Mammary epithelial cell (primary cell): Measurements from ENCODE around the gene ALPP.
"Not testable (repeated sequence)": the region's sequence is repeated elsewhere in the genome, so short reads cannot be mapped to it uniquely, and the experiment has no call there.

ENCODE experiments used
- EZH2 ChIP-seq: IDR thresholded peaks from 2 replicates; pipeline ENCODE4 v1.6.1; 2012; ENCODE audit warnings: low read length, inconsistent platforms, borderline replicate concordance
- TF ChIP-seq, protein P1 (sequence below), 2 donors: IDR thresholded peaks in 1 of 2; conservative IDR thresholded peaks in 1 of 2; 2 replicates each; pipeline ENCODE4 v1.5.1; 2011 to 2012; ENCODE audit warnings: inconsistent platforms in 2 of 2, low read length in 2 of 2, mild to moderate bottlenecking in 2 of 2, control low read depth in 1 of 2, low read depth in 1 of 2; ENCODE audit not compliant: insufficient read depth in 1 of 2; ENCODE audit errors: extremely low read depth in 1 of 2

GRCh38 chr2:232408269-232408668 lies 29.7 kb downstream of the ALPP start:
- TF ChIP-seq EZH2: not testable (repeated sequence)
- TF ChIP-seq, protein P1, sequence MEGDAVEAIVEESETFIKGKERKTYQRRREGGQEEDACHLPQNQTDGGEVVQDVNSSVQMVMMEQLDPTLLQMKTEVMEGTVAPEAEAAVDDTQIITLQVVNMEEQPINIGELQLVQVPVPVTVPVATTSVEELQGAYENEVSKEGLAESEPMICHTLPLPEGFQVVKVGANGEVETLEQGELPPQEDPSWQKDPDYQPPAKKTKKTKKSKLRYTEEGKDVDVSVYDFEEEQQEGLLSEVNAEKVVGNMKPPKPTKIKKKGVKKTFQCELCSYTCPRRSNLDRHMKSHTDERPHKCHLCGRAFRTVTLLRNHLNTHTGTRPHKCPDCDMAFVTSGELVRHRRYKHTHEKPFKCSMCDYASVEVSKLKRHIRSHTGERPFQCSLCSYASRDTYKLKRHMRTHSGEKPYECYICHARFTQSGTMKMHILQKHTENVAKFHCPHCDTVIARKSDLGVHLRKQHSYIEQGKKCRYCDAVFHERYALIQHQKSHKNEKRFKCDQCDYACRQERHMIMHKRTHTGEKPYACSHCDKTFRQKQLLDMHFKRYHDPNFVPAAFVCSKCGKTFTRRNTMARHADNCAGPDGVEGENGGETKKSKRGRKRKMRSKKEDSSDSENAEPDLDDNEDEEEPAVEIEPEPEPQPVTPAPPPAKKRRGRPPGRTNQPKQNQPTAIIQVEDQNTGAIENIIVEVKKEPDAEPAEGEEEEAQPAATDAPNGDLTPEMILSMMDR (conservative IDR thresholded peaks at IDR 0.05 in 1 of 2, IDR thresholded peaks at IDR 0.05 in 1 of 2; ENCODE audit: extremely low read depth in 1 of 2, insufficient read depth in 1 of 2, low read depth in 1 of 2, low read length in 2 of 2): not testable (repeated sequence)
